GM12892 (cell line): ENCODE results near the gene FBXL17.

Experiments used
- POLR2A ChIP-seq: IDR thresholded peaks from 2 replicates; pipeline ENCODE4 v1.6.1; 2011; ENCODE audit warnings: low read depth, low read length, control low read depth
- POLR2AphosphoS5 ChIP-seq: IDR thresholded peaks from 2 replicates; pipeline ENCODE4 v1.6.1; 2011; ENCODE audit warnings: low read depth, low read length, control low read depth
- TAF1 ChIP-seq: IDR thresholded peaks from 2 replicates; pipeline ENCODE4 v1.6.1; 2011; ENCODE audit warnings: low read depth, mild to moderate bottlenecking, control low read depth, low read length, borderline replicate concordance

DNA sequence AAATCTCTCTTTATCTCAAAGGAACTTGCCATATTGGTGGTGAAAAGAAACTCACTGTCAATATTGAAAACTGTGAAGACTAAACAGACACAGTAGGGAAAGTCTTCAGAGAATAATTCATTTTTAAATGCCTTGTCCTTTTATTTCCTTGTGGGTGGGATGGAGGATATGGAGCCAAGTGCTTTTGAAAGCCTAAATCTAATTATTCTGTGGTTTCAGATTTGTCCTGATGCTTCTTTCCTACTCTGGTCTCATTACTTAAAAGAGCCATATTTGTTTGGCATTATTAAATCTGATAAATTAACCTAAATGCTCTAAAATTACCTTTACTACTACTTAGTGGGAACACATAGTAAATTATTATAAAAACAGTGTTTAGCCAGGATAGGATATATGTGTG is 452.8 kb downstream of the FBXL17 start:
- TF ChIP-seq POLR2A, result no peak
- TF ChIP-seq POLR2AphosphoS5, result no peak
- no peak for TF ChIP-seq TAF1
